ENCODE results near the gene TMEM242. TPM values are rescaled to one million over a fixed set of nuclear protein-coding genes. Genes with fewer than 3 reads are reported as not detected.

TMEM242 gene
- total RNA-seq, 2 donors from 2014 or later: 10.8 to 11.9 TPM

GRCh38 chr6:157288575-157288974 lies 34.7 kb downstream of the TMEM242 start:
- H3K36me3 ChIP-seq: no peaks in the 10 kb centered on the region
- H3K9me3 ChIP-seq: no peaks in the 10 kb centered on the region
- intact Hi-C loops (cut with DNase I): no loop called here
- H3K9ac ChIP-seq (ENCODE audit: low read depth in 2 of 2, low read length in 2 of 2): no peak overlapping the region
- H3K27me3 ChIP-seq: no peaks in the 10 kb centered on the region
- no peak overlapping the region for H3K4me3 ChIP-seq
- H3K27ac ChIP-seq: no peak overlapping the region
- DNase-seq: no peak
- TF ChIP-seq CTCF (IDR thresholded peaks at IDR 0.05): no peak
- H3K4me1 ChIP-seq: peaks cover 4% of the 10 kb centered on the region

- Histone ChIP-seq H3K27ac (no peak overlapping the region), H3K27me3 (no peaks in the 10 kb centered on the region), H3K4me1 (peaks cover 4% of the 10 kb centered on the region), H3K9ac (ENCODE audit: low read depth in 2 of 2, low read length in 2 of 2) (no peak overlapping the region), H3K9me3 (no peaks in the 10 kb centered on the region), H3K36me3 (no peaks in the 10 kb centered on the region), H3K4me3 (no peak overlapping the region)
- intact Hi-C loops (cut with DNase I): no loop called here
- TF ChIP-seq CTCF (IDR thresholded peaks at IDR 0.05): no peak
- no peak for DNase-seq
Observed at GRCh38 chr6:157287923-157288322, 35.4 kb downstream of the TMEM242 start.

GRCh38 chr6:157287247-157287850 lies 36.0 kb downstream of the TMEM242 start:
- intact Hi-C loops (cut with DNase I): no loop called here

GRCh38 chr6:157285422-157285779 lies 37.9 kb downstream of the TMEM242 start:
- H3K27me3 ChIP-seq: no peaks in the 10 kb centered on the region
- H3K4me1 ChIP-seq: no peaks in the 10 kb centered on the region
- TF ChIP-seq CTCF (IDR thresholded peaks at IDR 0.05): no peak
- H3K36me3 ChIP-seq: no peaks in the 10 kb centered on the region
- no peak overlapping the region for H3K4me3 ChIP-seq
- H3K9me3 ChIP-seq: no peaks in the 10 kb centered on the region
- H3K27ac ChIP-seq: no peak overlapping the region
- H3K9ac ChIP-seq (ENCODE audit: low read depth in 2 of 2, low read length in 2 of 2): no peak overlapping the region
- DNase-seq: no peak
- intact Hi-C loops (cut with DNase I): no loop called here

More at GRCh38 chr6:157287247-157287850, 36.0 kb downstream of the TMEM242 start:
- Histone ChIP-seq H3K4me3 (no peak overlapping the region), H3K27ac (no peak overlapping the region), H3K9me3 (no peaks in the 10 kb centered on the region), H3K4me1 (peaks cover 2% of the 10 kb centered on the region), H3K36me3 (no peaks in the 10 kb centered on the region), H3K27me3 (no peaks in the 10 kb centered on the region), H3K9ac (ENCODE audit: low read depth in 2 of 2, low read length in 2 of 2) (no peak overlapping the region)
- no peak for DNase-seq
- TF ChIP-seq CTCF (IDR thresholded peaks at IDR 0.05): no peak

- H3K9me3 ChIP-seq: no peaks in the 10 kb centered on the region
- intact Hi-C loops (cut with DNase I): no loop called here
- H3K36me3 ChIP-seq: no peaks in the 10 kb centered on the region
- no peaks in the 10 kb centered on the region for H3K4me1 ChIP-seq
- TF ChIP-seq CTCF (IDR thresholded peaks at IDR 0.05): no peak
- no peak for DNase-seq
- H3K27ac ChIP-seq: no peak overlapping the region
- H3K27me3 ChIP-seq: no peaks in the 10 kb centered on the region
- H3K9ac ChIP-seq (ENCODE audit: low read depth in 2 of 2, low read length in 2 of 2): no peak overlapping the region
- no peak overlapping the region for H3K4me3 ChIP-seq
Observed at GRCh38 chr6:157284738-157285421, 38.4 kb downstream of the TMEM242 start.
